ENCODE data around the gene IFT25. TPM values are rescaled to one million over a fixed set of nuclear protein-coding genes. Genes with fewer than 3 reads are reported as not detected.

Gene IFT25
- total RNA-seq, 3 donors from 2014 or later (not counting 1 experiment from before 2014, with no cell fraction given): 41.5 to 54.6 (median 41.6) TPM

- DNase-seq (no peak), ATAC-seq (no peak)
- no peaks in the 10 kb centered on the region for H3K27me3 ChIP-seq (ENCODE audit: control insufficient read depth, insufficient read depth, low read length)
- H3K36me3 ChIP-seq (ENCODE audit: control insufficient read depth, insufficient read depth, low read length): peaks cover 32% of the 10 kb centered on the region
- no peaks in the 10 kb centered on the region for H3K9me3 Mint-ChIP-seq
- no peak overlapping the region for H3K27ac Mint-ChIP-seq
- H3K4me3 ChIP-seq (ENCODE audit: low read length): no peak overlapping the region
- H3K4me3 Mint-ChIP-seq: no peak overlapping the region
- intact Hi-C loops (cut with micrococcal nuclease): no loop called here
- WGBS (ENCODE audit: insufficient coverage): 89% methylated on average over 2 of the region's 2 CpGs
- no peaks in the 10 kb centered on the region for H3K4me1 ChIP-seq (ENCODE audit: control insufficient read depth, insufficient read depth, low read length)
- peaks cover 11% of the 10 kb centered on the region for H3K36me3 Mint-ChIP-seq
- H3K9me3 ChIP-seq (ENCODE audit: control insufficient read depth, insufficient read depth, low read length): no peaks in the 10 kb centered on the region
- TF ChIP-seq CTCF (IDR thresholded peaks at IDR 0.05): no peak
- H3K27ac ChIP-seq (ENCODE audit: low read length): no peak overlapping the region
- H3K4me1 Mint-ChIP-seq: no peaks in the 10 kb centered on the region
- H3K27me3 Mint-ChIP-seq (ENCODE audit: low read depth in 2 of 2): no peaks in the 10 kb centered on the region
These were observed 22.6 kb upstream of the IFT25 start for GRCh38 chr1:53968125-53968513.

GRCh38 chr1:53967409-53968124 is 22.1 kb upstream of the IFT25 start:
- Mint-ChIP-seq H3K4me1 (no peaks in the 10 kb centered on the region), H3K9me3 (no peaks in the 10 kb centered on the region), H3K27ac (no peak overlapping the region), H3K27me3 (ENCODE audit: low read depth in 2 of 2) (no peaks in the 10 kb centered on the region), H3K4me3 (no peak overlapping the region), H3K36me3 (peaks cover 11% of the 10 kb centered on the region)
- intact Hi-C loops (cut with micrococcal nuclease): no loop called here
- Histone ChIP-seq H3K27me3 (ENCODE audit: control insufficient read depth, insufficient read depth, low read length) (no peaks in the 10 kb centered on the region), H3K4me1 (ENCODE audit: control insufficient read depth, insufficient read depth, low read length) (no peaks in the 10 kb centered on the region), H3K36me3 (ENCODE audit: control insufficient read depth, insufficient read depth, low read length) (peaks cover 37% of the 10 kb centered on the region), H3K9me3 (ENCODE audit: control insufficient read depth, insufficient read depth, low read length) (no peaks in the 10 kb centered on the region), H3K4me3 (ENCODE audit: low read length) (no peak overlapping the region), H3K27ac (ENCODE audit: low read length) (no peak overlapping the region)
- ATAC-seq (no peak), DNase-seq (no peak)
- 96% methylated on average over 7 of the region's 7 CpGs for WGBS (ENCODE audit: insufficient coverage)
- no peak for TF ChIP-seq CTCF (IDR thresholded peaks at IDR 0.05)

- WGBS (ENCODE audit: insufficient coverage): 99% methylated on average over 3 of the region's 3 CpGs
- H3K4me1 ChIP-seq (ENCODE audit: control insufficient read depth, insufficient read depth, low read length): no peaks in the 10 kb centered on the region
- H3K27me3 Mint-ChIP-seq (ENCODE audit: low read depth in 2 of 2): no peaks in the 10 kb centered on the region
- H3K36me3 ChIP-seq (ENCODE audit: control insufficient read depth, insufficient read depth, low read length): peaks cover 45% of the 10 kb centered on the region
- intact Hi-C loops (cut with micrococcal nuclease): no loop called here
- H3K4me3 Mint-ChIP-seq: no peak overlapping the region
- H3K9me3 ChIP-seq (ENCODE audit: control insufficient read depth, insufficient read depth, low read length): no peaks in the 10 kb centered on the region
- no peak for ATAC-seq
- no peak overlapping the region for H3K4me3 ChIP-seq (ENCODE audit: low read length)
- no peaks in the 10 kb centered on the region for H3K27me3 ChIP-seq (ENCODE audit: control insufficient read depth, insufficient read depth, low read length)
- no peaks in the 10 kb centered on the region for H3K4me1 Mint-ChIP-seq
- no peak overlapping the region for H3K27ac Mint-ChIP-seq
- H3K36me3 Mint-ChIP-seq: peaks cover 11% of the 10 kb centered on the region
- TF ChIP-seq CTCF (IDR thresholded peaks at IDR 0.05): no peak
- H3K9me3 Mint-ChIP-seq: no peaks in the 10 kb centered on the region
- DNase-seq: no peak
- no peak overlapping the region for H3K27ac ChIP-seq (ENCODE audit: low read length)
These were observed 21.3 kb upstream of the IFT25 start for GRCh38 chr1:53966794-53967193.

GRCh38 chr1:53964109-53964508 is 18.6 kb upstream of the IFT25 start:
- no peaks in the 10 kb centered on the region for H3K27me3 Mint-ChIP-seq (ENCODE audit: low read depth in 2 of 2)

More at GRCh38 chr1:53964109-53964508, 18.6 kb upstream of the IFT25 start:
- ATAC-seq (no peak), DNase-seq (no peak)
- Histone ChIP-seq H3K36me3 (ENCODE audit: control insufficient read depth, insufficient read depth, low read length) (peaks cover 47% of the 10 kb centered on the region), H3K4me3 (ENCODE audit: low read length) (no peak overlapping the region), H3K27me3 (ENCODE audit: control insufficient read depth, insufficient read depth, low read length) (no peaks in the 10 kb centered on the region), H3K27ac (ENCODE audit: low read length) (no peak overlapping the region), H3K9me3 (ENCODE audit: control insufficient read depth, insufficient read depth, low read length) (no peaks in the 10 kb centered on the region), H3K4me1 (ENCODE audit: control insufficient read depth, insufficient read depth, low read length) (no peaks in the 10 kb centered on the region)
- Mint-ChIP-seq H3K36me3 (peaks cover 11% of the 10 kb centered on the region), H3K4me3 (no peak overlapping the region), H3K27ac (no peak overlapping the region), H3K4me1 (no peaks in the 10 kb centered on the region), H3K9me3 (no peaks in the 10 kb centered on the region)
- TF ChIP-seq CTCF (IDR thresholded peaks at IDR 0.05): no peak
- 87% methylated on average over 5 of the region's 5 CpGs for WGBS (ENCODE audit: insufficient coverage)
- intact Hi-C loops (cut with micrococcal nuclease): no loop called here

All from natural killer cell (primary cell).